Trophoblast cell (in vitro differentiated cells and primary cell): ENCODE data around the gene ATP7B.

Experiments used
- DNase-seq, 2 donors: peaks; one replicate each; pipeline ENCODE4 v3.0.0-alpha.2; 2016
- H2AFZ ChIP-seq: 2 replicates; pipeline ENCODE4 v1.6.1; 2013; ENCODE audit warnings: low read length, moderate library complexity, mild to moderate bottlenecking; ENCODE audit not compliant: insufficient read depth, poor library complexity
- H2AK5ac ChIP-seq: 2 replicates; pipeline ENCODE4 v1.6.1; 2013; ENCODE audit warnings: mild to moderate bottlenecking, low read length
- H2BK120ac ChIP-seq: 2 replicates; pipeline ENCODE4 v1.6.1; 2013; ENCODE audit warnings: low read length, mild to moderate bottlenecking, moderate library complexity; ENCODE audit not compliant: insufficient read depth, poor library complexity
- H2BK12ac ChIP-seq: 2 replicates; pipeline ENCODE4 v1.6.1; 2013; ENCODE audit warnings: mild to moderate bottlenecking, low read length, moderate library complexity
- H2BK5ac ChIP-seq: 2 replicates; pipeline ENCODE4 v1.6.1; 2013; ENCODE audit warnings: low read length, low read depth, moderate library complexity, mild to moderate bottlenecking; ENCODE audit not compliant: poor library complexity
- H3K14ac ChIP-seq: 2 replicates; pipeline ENCODE4 v1.6.1; 2013; ENCODE audit warnings: mild to moderate bottlenecking, low read length
- H3K18ac ChIP-seq: 2 replicates; pipeline ENCODE4 v1.6.1; 2013; ENCODE audit warnings: mild to moderate bottlenecking, low read length
- H3K23ac ChIP-seq: 2 replicates; pipeline ENCODE4 v1.6.1; 2013; ENCODE audit warnings: low read length
- H3K27ac ChIP-seq: 2 replicates; pipeline ENCODE4 v1.5.1; 2013; ENCODE audit warnings: low read depth, mild to moderate bottlenecking, inconsistent platforms, low read length, moderate library complexity
- H3K27me3 ChIP-seq: 2 replicates; pipeline ENCODE4 v1.6.1; 2013; ENCODE audit warnings: inconsistent platforms, mild to moderate bottlenecking, low read length, moderate library complexity; ENCODE audit not compliant: insufficient read depth
- H3K36me3 ChIP-seq, 2 experiments: 1 replicate in 1 of 2; 2 replicates in 1 of 2; pipeline ENCODE4 v1.6.1; 2013; ENCODE audit warnings: low read length in 2 of 2, mild to moderate bottlenecking in 2 of 2, moderate library complexity in 1 of 2; ENCODE audit not compliant: insufficient read depth in 2 of 2, control insufficient read depth in 1 of 2
- H3K4ac ChIP-seq: 2 replicates; pipeline ENCODE4 v1.6.1; 2013; ENCODE audit warnings: low read depth, mild to moderate bottlenecking, low read length, moderate library complexity
- H3K4me1 ChIP-seq, 2 experiments: 1 replicate in 1 of 2; 2 replicates in 1 of 2; pipeline ENCODE4 v1.6.1; 2013; ENCODE audit warnings: low read length in 2 of 2, mild to moderate bottlenecking in 2 of 2, moderate library complexity in 1 of 2; ENCODE audit not compliant: insufficient read depth in 2 of 2, control insufficient read depth in 1 of 2
- H3K4me2 ChIP-seq: 2 replicates; pipeline ENCODE4 v1.6.1; 2013; ENCODE audit warnings: inconsistent platforms, mild to moderate bottlenecking, low read length, moderate library complexity
- H3K4me3 ChIP-seq: 2 replicates; pipeline ENCODE4 v1.5.1; 2013; ENCODE audit warnings: mild to moderate bottlenecking, low read depth, low read length, inconsistent platforms
- H3K79me1 ChIP-seq: one replicate; pipeline ENCODE4 v1.6.1; 2013; ENCODE audit warnings: low read length
- H3K79me2 ChIP-seq: 2 replicates; pipeline ENCODE4 v1.6.1; 2013; ENCODE audit warnings: low read length, mild to moderate bottlenecking; ENCODE audit not compliant: control insufficient read depth, insufficient read depth, poor library complexity
- H3K9ac ChIP-seq: 2 replicates; pipeline ENCODE4 v1.6.1; 2013; ENCODE audit warnings: mild to moderate bottlenecking, low read length
- H3K9me3 ChIP-seq: 2 replicates; pipeline ENCODE4 v1.6.1; 2013; ENCODE audit warnings: low read depth, mild to moderate bottlenecking, control low read depth, inconsistent platforms, low read length; ENCODE audit not compliant: insufficient read depth
- H4K12ac ChIP-seq: 2 replicates; pipeline ENCODE4 v1.6.1; 2013; ENCODE audit warnings: low read depth, mild to moderate bottlenecking, low read length, moderate library complexity
- H4K8ac ChIP-seq: 2 replicates; pipeline ENCODE4 v1.6.1; 2013; ENCODE audit warnings: low read depth, mild to moderate bottlenecking, low read length, moderate library complexity
- H4K91ac ChIP-seq: one replicate; pipeline ENCODE4 v1.6.1; 2013; ENCODE audit warnings: low read depth, mild to moderate bottlenecking, low read length, moderate library complexity
- WGBS: extraction: QIAGEN DNeasy Blood & Tissue Kit; methylation state at CpG from one replicate; pipeline ENCODE4 v1.1.7; 2013; ENCODE audit warnings: missing lambda C conversion rate; ENCODE audit not compliant: insufficient read length, insufficient coverage; ENCODE audit errors: extremely low coverage; 5-methylcytosine and 5-hydroxymethylcytosine counted together

The ATP7B gene

GRCh38 chr13:51920786-51921185 is 90.5 kb downstream of the ATP7B start:
- H3K79me2 ChIP-seq = no peaks in the 10 kb centered on the region
- no peak overlapping the region for H3K4ac ChIP-seq
- H4K8ac ChIP-seq = no peak overlapping the region
- no peak overlapping the region for H2BK5ac ChIP-seq
- no peaks in the 10 kb centered on the region for H3K27me3 ChIP-seq
- H2AK5ac ChIP-seq = no peak overlapping the region
- WGBS = no CpG with 5 or more reads among the region's 8 CpGs
- H4K91ac ChIP-seq = no peak overlapping the region
- H3K4me1 ChIP-seq = peaks cover 2 to 8% of the 10 kb centered on the region in 2 experiments
- DNase-seq = peak; percentile 67 to 76
- H3K79me1 ChIP-seq = no peaks in the 10 kb centered on the region
- H2AFZ ChIP-seq = no peak overlapping the region
- no peak overlapping the region for H3K14ac ChIP-seq
- H3K18ac ChIP-seq = no peak overlapping the region
- H3K4me2 ChIP-seq = no peak overlapping the region
- no peak overlapping the region for H2BK120ac ChIP-seq
- H3K36me3 ChIP-seq = peaks cover 5 to 6% of the 10 kb centered on the region in 2 experiments
- no peak overlapping the region for H3K23ac ChIP-seq
- H3K27ac ChIP-seq = no peak overlapping the region
- H3K9me3 ChIP-seq = no peaks in the 10 kb centered on the region
- H3K4me3 ChIP-seq = no peak overlapping the region
- no peak overlapping the region for H3K9ac ChIP-seq
- H2BK12ac ChIP-seq = no peak overlapping the region
- no peak overlapping the region for H4K12ac ChIP-seq

GRCh38 chr13:51920267-51920666 is 91.0 kb downstream of the ATP7B start:
- no CpG with 5 or more reads among the region's 3 CpGs for WGBS

GRCh38 chr13:51919531-51919930 is 91.7 kb downstream of the ATP7B start:
- WGBS = no CpG with 5 or more reads among the region's 9 CpGs
- H3K18ac ChIP-seq = no peak overlapping the region
- H3K4me3 ChIP-seq = no peak overlapping the region
- H3K27ac ChIP-seq = no peak overlapping the region
- no peaks in the 10 kb centered on the region for H3K79me2 ChIP-seq
- no peak overlapping the region for H3K23ac ChIP-seq
- no peak overlapping the region for H2BK120ac ChIP-seq
- H3K4me2 ChIP-seq = no peak overlapping the region
- no peak overlapping the region for H2AFZ ChIP-seq
- peaks cover 5 to 6% of the 10 kb centered on the region in 2 experiments for H3K36me3 ChIP-seq
- no peaks in the 10 kb centered on the region for H3K27me3 ChIP-seq
- H3K9ac ChIP-seq = no peak overlapping the region
- DNase-seq = peak; percentile 29 to 46
- no peak overlapping the region for H4K8ac ChIP-seq
- H2BK5ac ChIP-seq = no peak overlapping the region
- no peak overlapping the region for H2BK12ac ChIP-seq
- peaks cover 2 to 8% of the 10 kb centered on the region in 2 experiments for H3K4me1 ChIP-seq
- H4K91ac ChIP-seq = no peak overlapping the region
- H3K4ac ChIP-seq = no peak overlapping the region
- no peak overlapping the region for H4K12ac ChIP-seq
- no peaks in the 10 kb centered on the region for H3K9me3 ChIP-seq
- H3K79me1 ChIP-seq = no peaks in the 10 kb centered on the region
- no peak overlapping the region for H3K14ac ChIP-seq
- no peak overlapping the region for H2AK5ac ChIP-seq

More at GRCh38 chr13:51920267-51920666, 91.0 kb downstream of the ATP7B start:
- no peak overlapping the region for H3K14ac ChIP-seq
- H4K91ac ChIP-seq = no peak overlapping the region
- H3K4ac ChIP-seq = no peak overlapping the region
- no peaks in the 10 kb centered on the region for H3K79me1 ChIP-seq
- no peak for DNase-seq
- H2BK12ac ChIP-seq = no peak overlapping the region
- no peak overlapping the region for H3K23ac ChIP-seq
- no peak overlapping the region for H2BK5ac ChIP-seq
- H2AFZ ChIP-seq = no peak overlapping the region
- no peak overlapping the region for H3K18ac ChIP-seq
- no peak overlapping the region for H3K4me2 ChIP-seq
- no peak overlapping the region for H4K8ac ChIP-seq
- peaks cover 5 to 6% of the 10 kb centered on the region in 2 experiments for H3K36me3 ChIP-seq
- no peak overlapping the region for H4K12ac ChIP-seq
- H3K9me3 ChIP-seq = no peaks in the 10 kb centered on the region
- no peak overlapping the region for H3K4me3 ChIP-seq
- H2AK5ac ChIP-seq = no peak overlapping the region
- no peaks in the 10 kb centered on the region for H3K27me3 ChIP-seq
- no peak overlapping the region for H3K27ac ChIP-seq
- no peaks in the 10 kb centered on the region for H3K79me2 ChIP-seq
- H3K4me1 ChIP-seq = peaks cover 2 to 8% of the 10 kb centered on the region in 2 experiments
- H3K9ac ChIP-seq = no peak overlapping the region
- H2BK120ac ChIP-seq = no peak overlapping the region

- H3K4me1 ChIP-seq = peaks cover 2 to 8% of the 10 kb centered on the region in 2 experiments
- H3K23ac ChIP-seq = no peak overlapping the region
- H3K4me2 ChIP-seq = no peak overlapping the region
- H3K9me3 ChIP-seq = no peaks in the 10 kb centered on the region
- no peak overlapping the region for H4K12ac ChIP-seq
- no peaks in the 10 kb centered on the region for H3K27me3 ChIP-seq
- no CpG with 5 or more reads among the region's 8 CpGs for WGBS
- H3K9ac ChIP-seq = no peak overlapping the region
- DNase-seq = no peak
- no peak overlapping the region for H3K27ac ChIP-seq
- H2BK120ac ChIP-seq = no peak overlapping the region
- no peaks in the 10 kb centered on the region for H3K79me1 ChIP-seq
- no peak overlapping the region for H3K14ac ChIP-seq
- no peak overlapping the region for H3K4ac ChIP-seq
- no peak overlapping the region for H2AK5ac ChIP-seq
- H2BK5ac ChIP-seq = no peak overlapping the region
- H3K79me2 ChIP-seq = no peaks in the 10 kb centered on the region
- H2AFZ ChIP-seq = no peak overlapping the region
- H4K8ac ChIP-seq = no peak overlapping the region
- no peak overlapping the region for H2BK12ac ChIP-seq
- H4K91ac ChIP-seq = no peak overlapping the region
- no peak overlapping the region for H3K4me3 ChIP-seq
- no peaks in the 10 kb centered on the region for H3K36me3 ChIP-seq
- no peak overlapping the region for H3K18ac ChIP-seq
These were observed 94.3 kb downstream of the ATP7B start for GRCh38 chr13:51916962-51917361.
